Endothelial cell of umbilical vein (primary cell): ENCODE measurements around the gene UBXN11.

Experiments
- CTCF ChIP-seq, 2 donors: IDR thresholded peaks; 1 replicate in 1 of 2; 2 replicates in 1 of 2; pipeline ENCODE4 v1.5.1; 2011; ENCODE audit warnings: low read length in 2 of 2, mild to moderate bottlenecking in 2 of 2, moderate library complexity in 2 of 2, control low read depth in 1 of 2, inconsistent platforms in 1 of 2, low read depth in 1 of 2; ENCODE audit not compliant: insufficient read depth in 1 of 2; ENCODE audit errors: extremely low read depth in 1 of 2
- POLR2A ChIP-seq: IDR thresholded peaks from 2 replicates; pipeline ENCODE4 v1.6.1; 2012; ENCODE audit warnings: low read depth, mild to moderate bottlenecking, control low read depth, low read length

- TF ChIP-seq POLR2A = no peak
- TF ChIP-seq CTCF (IDR thresholded peaks at IDR 0.05; ENCODE audit: extremely low read depth in 1 of 2, insufficient read depth in 1 of 2, low read depth in 1 of 2, low read length in 2 of 2) = no peak
Observed at GRCh38 chr1:26252718-26253117, 53.7 kb downstream of the UBXN11 start.
